Mesangial cell (primary cell): Measurements from ENCODE around the gene ADARB1. TPM values are rescaled to one million over a fixed set of nuclear protein-coding genes. Genes with fewer than 3 reads are reported as not detected.

Experiments
- total RNA-seq: library from RNA; depleted of rRNA; stranded (reverse); fragments of >200 nt; gene quantifications from 2 replicates; pipeline ENCODE4 v1.2.3, GENCODE V29; 2015

The ADARB1 gene, protein sequence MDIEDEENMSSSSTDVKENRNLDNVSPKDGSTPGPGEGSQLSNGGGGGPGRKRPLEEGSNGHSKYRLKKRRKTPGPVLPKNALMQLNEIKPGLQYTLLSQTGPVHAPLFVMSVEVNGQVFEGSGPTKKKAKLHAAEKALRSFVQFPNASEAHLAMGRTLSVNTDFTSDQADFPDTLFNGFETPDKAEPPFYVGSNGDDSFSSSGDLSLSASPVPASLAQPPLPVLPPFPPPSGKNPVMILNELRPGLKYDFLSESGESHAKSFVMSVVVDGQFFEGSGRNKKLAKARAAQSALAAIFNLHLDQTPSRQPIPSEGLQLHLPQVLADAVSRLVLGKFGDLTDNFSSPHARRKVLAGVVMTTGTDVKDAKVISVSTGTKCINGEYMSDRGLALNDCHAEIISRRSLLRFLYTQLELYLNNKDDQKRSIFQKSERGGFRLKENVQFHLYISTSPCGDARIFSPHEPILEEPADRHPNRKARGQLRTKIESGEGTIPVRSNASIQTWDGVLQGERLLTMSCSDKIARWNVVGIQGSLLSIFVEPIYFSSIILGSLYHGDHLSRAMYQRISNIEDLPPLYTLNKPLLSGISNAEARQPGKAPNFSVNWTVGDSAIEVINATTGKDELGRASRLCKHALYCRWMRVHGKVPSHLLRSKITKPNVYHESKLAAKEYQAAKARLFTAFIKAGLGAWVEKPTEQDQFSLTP
- total RNA-seq = 3.6 and 8.9 TPM in 2 replicates

DNA sequence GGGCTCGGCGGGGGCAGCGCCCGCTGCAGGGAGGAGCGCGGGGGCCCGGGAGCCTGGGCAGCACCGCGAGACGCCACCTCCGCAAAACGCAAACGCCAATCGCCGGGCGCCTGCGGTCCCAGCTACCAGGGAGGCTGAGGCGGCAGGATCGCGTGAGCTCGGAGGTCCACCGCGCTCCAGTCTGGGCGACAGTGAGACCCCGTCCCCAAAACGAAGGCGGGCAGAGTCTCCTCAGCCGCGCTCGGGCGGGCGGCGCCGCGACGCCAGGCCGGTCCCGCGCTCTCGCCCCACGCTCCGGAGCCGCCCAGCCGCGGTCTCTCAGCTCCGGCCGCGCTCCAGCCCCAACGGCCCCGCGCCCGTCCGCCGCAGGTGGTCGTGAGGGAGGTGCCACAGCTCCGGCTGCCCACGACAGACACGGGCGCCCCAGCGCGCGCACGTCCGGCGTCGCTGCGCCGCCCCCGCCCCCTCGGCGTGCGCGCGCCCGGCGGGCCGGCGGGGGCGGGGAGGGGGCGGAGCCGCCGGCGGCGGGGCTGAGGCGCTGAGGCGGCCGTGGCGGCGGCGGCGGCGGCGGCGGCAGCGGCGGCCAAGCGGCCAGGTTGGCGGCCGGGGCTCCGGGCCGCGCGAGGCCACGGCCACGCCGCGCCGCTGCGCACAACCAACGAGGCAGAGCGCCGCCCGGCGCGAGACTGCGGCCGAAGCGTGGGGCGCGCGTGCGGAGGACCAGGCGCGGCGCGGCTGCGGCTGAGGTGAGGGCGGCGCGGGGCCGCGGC, at the start of gene ADARB1:
ADARB1 (plus strand) TSS at position 533 of the 770 bp plus-strand sequence. CDS start 97,077 bp downstream, outside the sequence.

Other genes starting within 250 kb of the ADARB1 start
- gene PTTG1IP, start 200.9 kb upstream of the ADARB1 start, total RNA-seq = 213 and 304 TPM in 2 replicates
- 2.2 TPM in 1 of 2 replicates, not detected in the other for gene ITGB2, start 153.7 kb upstream of the ADARB1 start, total RNA-seq
- gene SLX9, start 134.6 kb upstream of the ADARB1 start, total RNA-seq = 15.2 and 21.3 TPM in 2 replicates
- 22.2 and 31.7 TPM in 2 replicates for gene POFUT2, start 213.3 kb downstream of the ADARB1 start, total RNA-seq